ACHN (cell line): ENCODE measurements around the gene FAM219A.
"Not testable (repeated sequence)": the region's sequence is repeated elsewhere in the genome, so short reads cannot be mapped to it uniquely, and the experiment has no call there.

Experiments
- DNase-seq: peaks from one replicate; pipeline ENCODE4 v3.0.0-alpha.2; 2015
- in situ Hi-C: cut with HindIII; loops from 2 replicates; pipeline ENCODE4 v1.10.0; 2017; ENCODE audit warnings: low sequenced_read_pairs, low pct_ligation_motif_present, low pct_unique_long_range_greater_than_20kb

Gene FAM219A

GRCh38 chr9:34371886-34372466, 86.4 kb downstream of the FAM219A start:
- no peak for DNase-seq

GRCh38 chr9:34370970-34371880, 87.1 kb downstream of the FAM219A start:
- in situ Hi-C loops: no loop called here
- DNase-seq: no peak

More at GRCh38 chr9:34371886-34372466, 86.4 kb downstream of the FAM219A start:
- in situ Hi-C loops: no loop called here

- no peak for DNase-seq
- in situ Hi-C loops: no loop called here
These were observed 87.9 kb downstream of the FAM219A start for GRCh38 chr9:34370335-34370969.

- in situ Hi-C loops: no loop called here
- DNase-seq: no peak
These were observed 88.7 kb downstream of the FAM219A start for GRCh38 chr9:34369636-34370035.

GRCh38 chr9:34368796-34369195, 89.6 kb downstream of the FAM219A start:
- in situ Hi-C loops, DNase-seq: not testable (repeated sequence)

- in situ Hi-C loops, DNase-seq: not testable (repeated sequence)
These were observed 90.5 kb downstream of the FAM219A start for GRCh38 chr9:34367751-34368410.

GRCh38 chr9:34366365-34366764, 92.0 kb downstream of the FAM219A start:
- DNase-seq: no peak
- in situ Hi-C loops: no loop called here

GRCh38 chr9:34365282-34365681, 93.1 kb downstream of the FAM219A start:
- in situ Hi-C loops: no loop called here
- DNase-seq: no peak

GRCh38 chr9:34363619-34364351, 94.6 kb downstream of the FAM219A start:
- DNase-seq: no peak
- in situ Hi-C loops: no loop called here

- in situ Hi-C loops: no loop called here
- DNase-seq: no peak
These were observed 95.7 kb downstream of the FAM219A start for GRCh38 chr9:34362614-34363214.

- in situ Hi-C loops: not testable (repeated sequence)
These were observed 105.4 kb downstream of the FAM219A start for GRCh38 chr9:34352957-34353356.

GRCh38 chr9:34352122-34352652, 106.2 kb downstream of the FAM219A start:
- DNase-seq, in situ Hi-C loops: not testable (repeated sequence)

More at GRCh38 chr9:34352957-34353356, 105.4 kb downstream of the FAM219A start:
- not testable (repeated sequence) for DNase-seq

GRCh38 chr9:34349324-34349723, 109.0 kb downstream of the FAM219A start:
- in situ Hi-C loops: no loop called here
- DNase-seq: no peak
